HG02840 (cell line): ENCODE measurements around the gene SLC24A3.

Experiments
- ATAC-seq: cut with Tn5 transposase; IDR thresholded peaks from one replicate; pipeline ENCODE4 v1.9.1; 2021; ENCODE audit warnings: mild to moderate bottlenecking, moderate library complexity, moderate number of reproducible peaks; ENCODE audit not compliant: unreplicated experiment, low FRiP score

The SLC24A3 gene

DNA sequence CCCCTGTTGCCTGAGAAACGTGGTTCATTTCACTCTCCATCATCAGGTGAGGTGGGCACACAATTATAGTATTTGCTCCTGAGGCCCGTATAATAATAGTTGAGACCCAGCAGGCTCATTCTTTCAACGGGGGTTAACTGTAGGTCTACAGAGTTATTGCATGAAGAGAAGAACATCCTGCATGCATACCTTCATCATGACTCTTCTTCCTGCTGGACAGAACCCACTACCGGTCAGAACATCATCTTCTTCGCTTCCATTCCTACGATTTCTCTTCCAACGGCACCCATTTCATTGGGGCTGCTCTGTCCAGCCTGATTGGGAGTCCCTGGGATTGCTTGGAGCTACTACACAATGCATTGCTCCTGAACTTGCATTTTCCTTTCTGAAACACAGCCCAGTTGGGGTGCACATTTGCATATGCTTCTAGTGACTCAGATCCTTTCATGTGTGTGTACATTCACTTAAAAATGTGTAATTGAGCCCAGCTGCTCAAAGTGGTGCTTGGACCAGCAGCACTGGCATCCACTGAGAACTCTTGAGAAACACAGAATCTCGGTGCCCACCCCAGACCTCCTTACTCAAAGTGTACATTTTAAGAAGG lies 57.4 kb downstream of the SLC24A3 start:
- no peak for ATAC-seq

- no peak for ATAC-seq
Measured at GRCh38 chr20:19271879-19272651, 59.6 kb downstream of the SLC24A3 start.

DNA sequence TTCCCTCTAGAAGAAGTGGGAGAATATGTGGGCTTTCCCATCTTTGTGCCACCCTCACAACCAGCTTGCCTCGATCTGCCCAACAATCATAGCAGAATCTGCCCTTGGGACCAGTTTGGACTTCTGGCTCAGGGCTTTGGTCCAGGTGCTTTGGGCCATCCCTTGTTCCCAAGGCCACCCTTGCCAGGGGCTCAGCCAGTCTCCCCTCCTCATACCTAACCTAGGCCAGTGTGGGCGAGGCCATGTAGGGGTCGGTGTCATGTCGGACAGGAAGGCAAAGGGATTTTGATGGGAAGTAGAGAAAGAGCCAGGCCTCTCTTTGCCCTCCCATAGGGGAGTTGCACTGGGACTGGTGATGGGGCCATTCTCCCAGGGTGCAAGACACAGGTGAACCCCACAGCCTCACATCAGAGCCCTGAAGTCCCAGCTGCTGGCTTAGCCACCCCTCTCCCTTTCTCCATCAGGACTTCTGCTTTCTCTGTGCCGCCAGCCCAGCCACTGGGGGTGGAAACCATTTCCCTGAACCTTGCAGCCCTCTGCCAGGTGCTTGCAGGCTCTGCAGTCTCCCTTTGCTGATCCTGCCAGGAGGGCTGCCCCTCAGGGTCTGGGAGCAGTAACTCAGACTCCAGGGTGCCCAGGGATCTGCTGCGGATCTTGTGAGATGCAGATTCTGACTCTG lies 60.7 kb downstream of the SLC24A3 start:
- ATAC-seq, result no peak

DNA sequence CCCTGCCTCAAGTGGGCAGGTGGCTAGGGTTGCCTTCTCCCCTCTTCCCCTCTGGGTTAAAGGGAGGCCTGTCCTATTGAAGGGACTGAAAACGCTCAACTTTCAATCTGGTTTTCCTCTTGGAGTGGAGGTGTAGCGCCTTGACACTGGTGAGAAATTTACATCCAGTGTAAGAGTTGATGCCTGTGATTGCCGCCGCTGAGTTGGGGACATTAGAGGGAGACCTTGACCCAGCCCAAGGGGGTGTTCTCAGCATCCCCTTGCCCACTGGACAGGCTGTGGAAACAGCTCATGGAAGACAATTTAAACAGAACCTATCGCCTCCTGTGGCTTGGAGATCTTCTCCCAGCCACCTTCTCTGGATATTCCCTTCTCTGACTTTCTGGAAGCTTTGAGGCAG lies 61.6 kb downstream of the SLC24A3 start:
- no peak for ATAC-seq

GRCh38 chr20:19274412-19275015 lies 62.1 kb downstream of the SLC24A3 start:
- no peak for ATAC-seq

DNA sequence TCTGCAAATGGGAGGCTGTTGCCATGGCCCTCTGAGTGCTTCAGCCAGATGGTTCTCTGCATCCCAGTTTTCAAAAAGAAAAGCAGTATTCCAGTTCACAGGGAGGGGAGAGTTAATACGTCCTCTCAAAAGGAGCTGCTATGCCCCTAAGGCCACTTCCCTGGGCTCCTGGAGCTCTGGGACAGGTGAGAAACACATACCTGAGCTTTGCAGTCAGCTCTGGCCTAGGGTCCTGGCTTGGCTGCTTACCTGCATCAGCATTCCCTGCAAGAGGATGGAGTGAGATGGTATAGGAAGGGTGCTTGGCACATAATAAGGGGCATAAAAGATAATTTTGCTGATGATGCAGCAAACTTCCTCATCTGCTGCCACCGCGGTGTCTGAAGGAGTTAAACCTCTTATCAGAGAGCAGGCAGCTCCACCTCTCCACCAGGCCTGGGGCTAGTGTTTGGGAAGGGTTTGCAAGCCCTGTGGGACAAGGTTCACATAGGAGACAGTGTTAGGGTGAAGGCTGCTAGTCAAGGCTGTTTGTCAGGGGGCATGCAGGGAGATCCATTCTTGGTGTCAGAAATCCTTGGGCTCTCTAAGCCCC lies 62.7 kb downstream of the SLC24A3 start:
- ATAC-seq, result no peak

GRCh38 chr20:19275630-19276071 lies 63.2 kb downstream of the SLC24A3 start:
- ATAC-seq, result no peak

- no peak for ATAC-seq
Measured at GRCh38 chr20:19277381-19277780, 64.9 kb downstream of the SLC24A3 start.

DNA sequence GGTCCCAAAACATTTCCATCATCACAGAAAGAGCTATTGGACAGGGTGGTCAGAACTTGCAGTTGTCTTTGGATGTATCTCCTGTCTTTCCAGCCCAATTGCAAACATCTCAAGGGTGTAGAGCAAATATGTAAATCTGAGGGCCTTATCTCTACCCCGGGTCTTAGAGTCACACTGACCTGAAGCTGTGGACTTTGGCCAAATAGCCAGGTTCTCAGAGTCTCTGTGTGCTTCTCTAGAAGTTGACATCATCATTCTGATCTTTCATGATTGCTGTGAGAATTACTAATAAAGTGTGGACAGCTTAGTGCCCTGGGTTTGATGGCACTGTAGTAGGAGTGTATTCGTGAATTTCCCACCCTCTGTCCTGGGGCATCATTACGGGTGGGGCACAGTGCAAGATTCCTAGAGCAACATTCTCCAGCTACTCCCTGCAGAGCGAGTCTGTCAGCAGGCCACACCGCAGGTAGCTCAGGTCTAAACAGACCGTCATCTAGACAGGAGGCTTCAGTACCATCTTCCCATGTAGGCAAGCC lies 71.1 kb downstream of the SLC24A3 start:
- no peak for ATAC-seq

- ATAC-seq, result no peak
Measured at GRCh38 chr20:19284400-19285178, 72.1 kb downstream of the SLC24A3 start.

DNA sequence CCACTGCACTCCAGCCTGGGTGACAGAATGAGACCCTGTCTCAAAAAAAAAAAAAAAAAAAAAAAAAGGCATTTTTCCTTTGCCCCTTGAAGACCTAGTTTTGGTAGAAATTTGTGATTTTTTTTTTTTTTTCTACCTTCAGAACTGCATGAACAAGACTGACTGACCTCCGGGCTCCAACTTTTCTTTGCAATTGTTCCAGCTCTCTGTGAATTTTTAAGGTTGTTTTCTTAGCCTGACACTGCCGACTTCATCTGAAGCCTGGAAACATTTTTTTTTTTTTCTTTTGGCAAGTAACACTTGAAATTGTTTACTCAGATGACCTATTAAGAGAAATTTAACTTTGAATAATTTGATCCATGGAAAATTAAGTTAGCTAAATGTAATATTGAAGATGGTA lies 73.0 kb downstream of the SLC24A3 start:
- ATAC-seq, result no peak

DNA sequence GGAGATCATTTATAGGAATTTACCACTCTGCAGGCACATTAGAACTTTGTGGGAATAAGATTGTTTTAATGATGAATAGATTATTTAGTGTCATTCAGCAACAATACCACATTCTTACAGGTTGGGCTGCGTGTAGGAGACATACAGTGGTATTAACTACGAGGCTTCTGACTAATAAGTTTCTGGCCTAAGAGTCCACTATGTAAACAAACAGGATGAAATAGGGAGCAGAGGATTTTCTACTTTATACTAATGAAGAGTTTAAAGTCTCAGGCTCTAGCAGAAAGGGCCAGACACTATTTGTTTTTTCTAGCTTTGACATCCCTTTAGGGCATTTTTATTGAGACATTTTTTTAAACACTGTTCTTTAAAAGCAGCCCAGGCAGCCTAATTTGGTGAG lies 75.6 kb downstream of the SLC24A3 start:
- no peak for ATAC-seq

GRCh38 chr20:19288636-19289035 lies 76.2 kb downstream of the SLC24A3 start:
- ATAC-seq, result no peak

DNA sequence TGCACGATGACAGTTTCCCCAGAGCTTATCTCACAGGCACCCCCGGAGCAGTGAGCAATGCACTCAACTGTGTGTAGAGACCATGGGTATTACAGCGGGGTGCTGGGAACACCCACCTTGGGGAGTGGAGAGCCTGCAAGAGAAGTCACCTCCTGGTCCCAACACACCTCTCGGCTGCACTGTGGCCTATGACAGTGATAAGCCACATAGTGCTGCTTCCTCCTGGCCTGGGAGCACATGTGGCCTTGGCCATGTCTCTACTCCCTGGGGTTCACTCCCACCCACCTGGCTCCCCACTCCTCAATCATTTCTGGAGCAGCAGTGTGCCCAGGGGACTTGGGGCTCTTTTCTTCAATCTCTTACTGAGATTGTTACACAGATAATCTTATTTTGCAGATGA lies 77.0 kb downstream of the SLC24A3 start:
- no peak for ATAC-seq

- no peak for ATAC-seq
Measured at GRCh38 chr20:19291024-19291817, 78.8 kb downstream of the SLC24A3 start.

GRCh38 chr20:19291818-19292132 lies 79.3 kb downstream of the SLC24A3 start:
- ATAC-seq, result no peak

- ATAC-seq, result no peak
Measured at GRCh38 chr20:19292254-19292653, 79.8 kb downstream of the SLC24A3 start.

- ATAC-seq, result no peak
Measured at GRCh38 chr20:19295076-19295475, 82.6 kb downstream of the SLC24A3 start.

- ATAC-seq, result no peak
Measured at GRCh38 chr20:19298652-19299051, 86.2 kb downstream of the SLC24A3 start.
